ENCODE measurements around the gene SRF.

DNA sequence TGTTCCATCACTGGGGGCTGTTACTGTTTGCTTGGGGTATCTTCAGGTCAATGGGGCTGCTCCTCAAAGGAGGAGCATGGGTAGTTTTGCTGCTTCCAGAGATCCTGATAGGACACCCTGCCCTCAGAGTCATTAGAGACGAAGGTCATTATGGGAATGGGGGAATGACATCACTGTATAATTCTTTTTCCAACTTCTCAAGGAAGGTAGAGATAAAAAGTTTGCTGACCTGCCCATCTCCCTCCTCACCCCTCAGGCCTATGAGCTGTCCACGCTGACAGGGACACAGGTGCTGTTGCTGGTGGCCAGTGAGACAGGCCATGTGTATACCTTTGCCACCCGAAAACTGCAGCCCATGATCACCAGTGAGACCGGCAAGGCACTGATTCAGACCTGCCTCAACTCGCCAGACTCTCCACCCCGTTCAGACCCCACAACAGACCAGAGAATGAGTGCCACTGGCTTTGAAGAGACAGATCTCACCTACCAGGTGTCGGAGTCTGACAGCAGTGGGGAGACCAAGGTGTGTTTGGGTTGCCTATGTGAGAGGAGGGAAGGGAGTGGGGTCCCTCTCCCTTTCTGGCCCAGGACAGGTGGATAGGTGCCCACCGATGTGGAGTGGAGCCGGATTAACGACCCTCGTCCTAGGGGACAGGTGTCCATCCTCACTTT lies 2.7 kb downstream of the SRF start:
- TF ChIP-seq, protein P1, sequence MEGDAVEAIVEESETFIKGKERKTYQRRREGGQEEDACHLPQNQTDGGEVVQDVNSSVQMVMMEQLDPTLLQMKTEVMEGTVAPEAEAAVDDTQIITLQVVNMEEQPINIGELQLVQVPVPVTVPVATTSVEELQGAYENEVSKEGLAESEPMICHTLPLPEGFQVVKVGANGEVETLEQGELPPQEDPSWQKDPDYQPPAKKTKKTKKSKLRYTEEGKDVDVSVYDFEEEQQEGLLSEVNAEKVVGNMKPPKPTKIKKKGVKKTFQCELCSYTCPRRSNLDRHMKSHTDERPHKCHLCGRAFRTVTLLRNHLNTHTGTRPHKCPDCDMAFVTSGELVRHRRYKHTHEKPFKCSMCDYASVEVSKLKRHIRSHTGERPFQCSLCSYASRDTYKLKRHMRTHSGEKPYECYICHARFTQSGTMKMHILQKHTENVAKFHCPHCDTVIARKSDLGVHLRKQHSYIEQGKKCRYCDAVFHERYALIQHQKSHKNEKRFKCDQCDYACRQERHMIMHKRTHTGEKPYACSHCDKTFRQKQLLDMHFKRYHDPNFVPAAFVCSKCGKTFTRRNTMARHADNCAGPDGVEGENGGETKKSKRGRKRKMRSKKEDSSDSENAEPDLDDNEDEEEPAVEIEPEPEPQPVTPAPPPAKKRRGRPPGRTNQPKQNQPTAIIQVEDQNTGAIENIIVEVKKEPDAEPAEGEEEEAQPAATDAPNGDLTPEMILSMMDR (IDR thresholded peaks at IDR 0.05; ENCODE audit: extremely low read depth in 1 of 2, insufficient read depth in 1 of 2, low read depth in 1 of 2, low read length in 2 of 2): no peak
- TF ChIP-seq POLR2AphosphoS5 (IDR thresholded peaks at IDR 0.05; ENCODE audit: insufficient read depth, low read depth, low read length) (no peak), FOS (IDR thresholded peaks at IDR 0.05; ENCODE audit: borderline replicate concordance, insufficient read depth, low read length) (no peak)
